Right hindlimb (tissue), 1 donor: Measurements from ENCODE around the gene CD22.
"Not testable (repeated sequence)": the region's sequence is repeated elsewhere in the genome, so short reads cannot be mapped to it uniquely, and the experiment has no call there.

Experiments used
- DNase-seq: peaks from one replicate; pipeline ENCODE4 v3.0.0-alpha.2; 2018

The CD22 gene

DNA sequence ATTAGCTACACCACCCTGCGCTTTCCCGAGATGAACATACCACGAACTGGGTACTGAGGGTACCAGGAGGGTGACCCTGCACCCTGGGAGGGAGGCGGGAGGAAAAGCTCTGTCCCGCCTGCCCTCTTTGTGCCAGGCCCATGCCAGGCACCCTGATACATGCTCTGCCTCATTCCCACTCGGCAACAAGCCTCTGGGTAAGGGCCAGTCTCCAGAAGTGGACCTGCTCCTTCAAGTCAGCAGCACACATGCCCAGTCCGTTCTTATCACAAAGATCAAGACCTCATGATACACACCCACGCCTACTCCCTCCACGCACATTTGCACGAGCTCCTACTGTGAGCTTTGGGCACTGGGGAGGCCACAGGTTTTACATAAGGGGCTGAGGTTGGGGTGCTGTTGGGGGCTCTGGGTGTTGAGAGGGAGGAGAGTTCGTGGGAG, 16.7 kb downstream of the CD22 start:
- no peak for DNase-seq

DNA sequence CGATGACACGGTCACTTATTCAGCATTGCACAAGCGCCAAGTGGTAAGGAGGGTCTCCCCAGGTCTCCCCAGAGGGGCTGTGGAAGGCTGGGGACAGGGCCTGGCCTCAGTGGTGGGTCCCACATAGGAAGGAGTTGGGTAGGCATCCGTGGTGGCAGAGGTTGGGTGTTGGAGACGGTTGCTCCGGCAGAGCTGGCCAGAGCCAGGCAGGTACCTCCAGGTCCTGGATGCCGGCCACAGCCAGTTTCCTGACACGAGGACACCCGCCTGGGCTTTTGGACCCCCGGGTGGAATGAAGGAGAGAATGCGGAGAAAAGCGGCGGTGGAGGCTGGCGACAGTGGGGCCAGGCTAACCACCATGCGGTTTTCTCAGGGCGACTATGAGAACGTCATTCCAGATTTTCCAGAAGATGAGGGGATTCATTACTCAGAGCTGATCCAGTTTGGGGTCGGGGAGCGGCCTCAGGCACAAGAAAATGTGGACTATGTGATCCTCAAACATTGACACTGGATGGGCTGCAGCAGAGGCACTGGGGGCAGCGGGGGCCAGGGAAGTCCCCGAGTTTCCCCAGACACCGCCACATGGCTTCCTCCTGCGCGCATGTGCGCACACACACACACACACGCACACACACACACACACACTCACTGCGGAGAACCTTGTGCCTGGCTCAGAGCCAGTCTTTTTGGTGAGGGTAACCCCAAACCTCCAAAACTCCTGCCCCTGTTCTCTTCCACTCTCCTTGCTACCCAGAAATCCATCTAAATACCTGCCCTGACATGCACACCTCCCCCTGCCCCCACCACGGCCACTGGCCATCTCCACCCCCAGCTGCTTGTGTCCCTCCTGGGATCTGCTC, 17.4 kb downstream of the CD22 start:
- no peak for DNase-seq

DNA sequence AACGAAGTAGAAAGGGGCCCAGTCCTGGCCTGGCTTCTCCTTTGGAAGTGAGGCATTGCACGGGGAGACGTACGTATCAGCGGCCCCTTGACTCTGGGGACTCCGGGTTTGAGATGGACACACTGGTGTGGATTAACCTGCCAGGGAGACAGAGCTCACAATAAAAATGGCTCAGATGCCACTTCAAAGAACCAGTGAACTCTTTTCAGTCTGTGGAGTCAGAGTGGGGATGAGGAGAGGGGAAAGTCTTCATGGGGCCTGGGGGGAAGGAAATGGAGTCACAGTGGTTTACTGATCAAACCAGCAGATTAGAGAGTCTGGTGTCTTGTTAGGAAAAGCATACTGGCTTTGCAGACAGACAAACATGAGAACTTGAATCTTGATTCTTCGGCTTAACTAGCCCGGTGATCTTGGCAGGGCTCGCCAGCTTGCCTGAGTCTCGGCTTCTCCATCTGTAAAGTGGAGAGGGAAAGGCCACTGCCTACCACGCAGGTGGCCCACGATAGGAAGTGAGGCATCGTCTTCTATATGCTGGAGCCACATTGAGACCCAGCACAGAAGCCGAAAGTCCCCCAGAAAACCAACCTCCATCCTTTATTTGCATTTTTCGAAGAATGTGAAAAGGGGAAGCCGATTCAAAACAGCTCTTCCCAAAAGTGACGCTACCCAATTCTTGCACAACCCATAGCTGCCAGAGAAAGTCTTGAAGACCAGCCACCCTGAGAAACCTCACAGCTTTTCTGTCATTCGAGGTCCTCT, 18.4 kb downstream of the CD22 start, which contains the start of gene FFAR1:
FFAR1 (plus strand) TSS at position 732 of the 759 bp plus-strand sequence. CDS start 3,650 bp downstream, outside the sequence.
- DNase-seq = no peak

DNA sequence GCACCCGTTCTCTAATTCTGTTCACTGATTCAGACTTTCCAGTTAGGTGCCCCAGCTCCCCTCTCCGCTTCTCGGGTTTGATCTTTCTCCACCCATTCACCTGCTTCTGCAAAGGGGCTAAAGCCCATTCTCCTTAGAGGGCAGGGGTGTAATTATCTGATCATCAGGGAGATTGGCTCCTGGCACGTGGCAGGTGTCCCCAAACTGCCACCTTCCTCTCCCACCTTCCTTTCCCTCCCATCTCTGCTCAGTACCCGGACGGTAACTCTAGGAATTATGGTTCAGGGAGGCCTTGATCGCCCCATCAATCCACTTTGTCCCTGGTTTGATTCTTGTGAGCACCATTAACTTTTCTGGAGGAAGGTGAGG, 18.9 kb downstream of the CD22 start:
- no peak for DNase-seq

DNA sequence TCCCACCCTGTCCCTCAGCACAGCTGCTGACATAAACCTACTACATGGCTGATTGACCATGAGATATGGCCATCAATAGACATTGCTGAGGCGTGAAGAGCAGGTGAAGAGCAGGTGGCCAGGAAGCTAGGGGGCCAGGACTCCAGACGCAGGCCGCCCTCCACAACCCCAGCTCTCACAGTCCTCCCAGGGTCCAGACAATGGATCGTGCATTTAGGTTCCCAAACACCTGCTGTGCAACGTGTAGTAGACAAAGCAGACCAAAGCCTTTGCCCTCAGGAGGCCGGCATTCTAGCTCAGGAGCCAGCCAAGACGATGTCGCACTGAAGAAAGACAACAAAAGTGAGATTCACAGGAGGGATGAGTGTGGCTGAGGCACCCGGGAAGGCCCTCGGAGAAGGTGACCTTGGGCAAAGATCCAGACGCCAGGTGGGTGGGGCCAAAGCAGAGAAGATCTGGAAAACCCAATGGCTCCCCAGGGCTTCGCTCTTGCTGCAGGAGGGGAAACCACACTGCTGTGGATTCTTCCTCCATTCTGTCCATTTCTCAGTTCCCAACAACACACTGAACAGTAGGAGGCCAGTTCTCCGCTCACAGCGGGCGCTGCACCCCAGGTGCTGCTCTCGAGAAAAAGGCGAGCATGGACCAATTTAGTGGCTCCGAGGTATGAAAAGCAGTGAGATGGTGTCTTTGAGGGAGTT, 20.1 kb downstream of the CD22 start:
- no peak for DNase-seq

DNA sequence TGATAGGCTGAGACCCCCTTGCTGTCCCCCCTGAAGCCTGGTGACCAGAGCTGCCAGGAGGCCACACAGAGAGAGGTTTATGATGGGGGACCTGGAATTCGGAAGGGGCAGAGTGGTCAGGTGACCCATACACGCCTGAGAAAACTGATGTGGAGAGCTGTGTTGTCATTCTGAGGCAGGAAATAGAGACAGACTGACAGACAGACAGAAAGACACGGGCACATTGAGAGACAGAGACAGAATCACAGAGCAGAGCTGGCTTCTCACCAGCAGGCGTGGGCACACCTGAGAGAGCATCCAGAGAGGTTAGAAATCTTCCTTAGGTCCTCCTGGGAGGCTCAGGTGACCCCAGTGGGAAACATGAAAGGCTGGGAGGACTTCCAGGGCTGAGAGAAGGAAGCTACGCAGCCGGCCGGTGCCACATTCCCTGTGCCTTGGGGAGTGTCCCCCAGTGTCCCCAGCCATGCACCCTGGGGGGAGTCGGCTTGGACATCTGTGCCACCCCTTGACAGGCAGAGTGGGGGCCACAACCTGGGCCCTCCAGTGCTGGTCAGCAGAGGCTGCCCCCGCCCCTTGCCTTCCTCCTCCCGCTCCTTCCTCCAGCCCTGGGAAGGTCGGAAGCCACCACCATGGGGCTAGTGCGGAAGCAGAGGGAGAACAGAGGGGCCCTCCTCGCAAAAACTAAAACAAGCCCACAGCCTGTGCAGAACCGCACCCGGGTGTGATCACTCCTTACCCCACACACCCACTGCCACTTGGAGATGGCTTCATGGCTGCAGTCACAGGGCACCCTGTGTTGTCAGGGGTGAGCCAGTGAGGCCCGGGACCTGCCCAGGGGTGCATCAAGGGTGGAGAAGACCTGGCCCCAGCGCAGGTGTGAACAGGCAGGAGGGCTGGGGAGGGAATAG, 20.9 kb downstream of the CD22 start:
- DNase-seq = no peak

DNA sequence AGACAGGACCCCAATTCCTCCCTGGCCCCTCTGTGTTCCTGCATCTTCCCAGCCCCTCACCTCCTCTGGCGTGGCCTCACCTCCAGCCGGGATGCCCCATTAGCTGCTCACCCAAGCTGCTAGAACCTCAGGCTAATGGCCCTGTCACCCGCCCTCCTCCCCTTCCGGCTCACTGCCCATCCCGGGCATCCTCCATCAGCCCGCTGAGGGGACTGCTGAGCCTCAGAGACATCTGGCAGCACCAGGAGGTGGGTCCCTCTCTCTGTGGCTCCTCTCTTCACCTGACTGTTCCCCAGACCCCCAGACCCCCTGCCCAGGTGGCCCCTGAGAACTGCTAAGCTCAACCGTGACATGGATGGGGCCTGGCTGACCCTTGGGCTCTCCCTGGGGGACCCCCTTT, 21.6 kb downstream of the CD22 start:
- DNase-seq = no peak

DNA sequence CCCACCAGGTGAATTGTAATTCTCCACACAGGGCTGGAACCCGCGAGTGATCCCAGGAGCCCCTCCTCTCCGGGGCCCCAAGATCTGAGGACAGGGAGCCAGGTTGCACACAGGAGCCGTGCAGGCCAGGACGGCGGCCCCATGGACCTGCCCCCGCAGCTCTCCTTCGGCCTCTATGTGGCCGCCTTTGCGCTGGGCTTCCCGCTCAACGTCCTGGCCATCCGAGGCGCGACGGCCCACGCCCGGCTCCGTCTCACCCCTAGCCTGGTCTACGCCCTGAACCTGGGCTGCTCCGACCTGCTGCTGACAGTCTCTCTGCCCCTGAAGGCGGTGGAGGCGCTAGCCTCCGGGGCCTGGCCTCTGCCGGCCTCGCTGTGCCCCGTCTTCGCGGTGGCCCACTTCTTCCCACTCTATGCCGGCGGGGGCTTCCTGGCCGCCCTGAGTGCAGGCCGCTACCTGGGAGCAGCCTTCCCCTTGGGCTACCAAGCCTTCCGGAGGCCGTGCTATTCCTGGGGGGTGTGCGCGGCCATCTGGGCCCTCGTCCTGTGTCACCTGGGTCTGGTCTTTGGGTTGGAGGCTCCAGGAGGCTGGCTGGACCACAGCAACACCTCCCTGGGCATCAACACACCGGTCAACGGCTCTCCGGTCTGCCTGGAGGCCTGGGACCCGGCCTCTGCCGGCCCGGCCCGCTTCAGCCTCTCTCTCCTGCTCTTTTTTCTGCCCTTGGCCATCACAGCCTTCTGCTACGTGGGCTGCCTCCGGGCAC, 22.6 kb downstream of the CD22 start:
- DNase-seq = no peak

DNA sequence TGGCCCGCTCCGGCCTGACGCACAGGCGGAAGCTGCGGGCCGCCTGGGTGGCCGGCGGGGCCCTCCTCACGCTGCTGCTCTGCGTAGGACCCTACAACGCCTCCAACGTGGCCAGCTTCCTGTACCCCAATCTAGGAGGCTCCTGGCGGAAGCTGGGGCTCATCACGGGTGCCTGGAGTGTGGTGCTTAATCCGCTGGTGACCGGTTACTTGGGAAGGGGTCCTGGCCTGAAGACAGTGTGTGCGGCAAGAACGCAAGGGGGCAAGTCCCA, 23.1 kb downstream of the CD22 start:
- DNase-seq = no peak

DNA sequence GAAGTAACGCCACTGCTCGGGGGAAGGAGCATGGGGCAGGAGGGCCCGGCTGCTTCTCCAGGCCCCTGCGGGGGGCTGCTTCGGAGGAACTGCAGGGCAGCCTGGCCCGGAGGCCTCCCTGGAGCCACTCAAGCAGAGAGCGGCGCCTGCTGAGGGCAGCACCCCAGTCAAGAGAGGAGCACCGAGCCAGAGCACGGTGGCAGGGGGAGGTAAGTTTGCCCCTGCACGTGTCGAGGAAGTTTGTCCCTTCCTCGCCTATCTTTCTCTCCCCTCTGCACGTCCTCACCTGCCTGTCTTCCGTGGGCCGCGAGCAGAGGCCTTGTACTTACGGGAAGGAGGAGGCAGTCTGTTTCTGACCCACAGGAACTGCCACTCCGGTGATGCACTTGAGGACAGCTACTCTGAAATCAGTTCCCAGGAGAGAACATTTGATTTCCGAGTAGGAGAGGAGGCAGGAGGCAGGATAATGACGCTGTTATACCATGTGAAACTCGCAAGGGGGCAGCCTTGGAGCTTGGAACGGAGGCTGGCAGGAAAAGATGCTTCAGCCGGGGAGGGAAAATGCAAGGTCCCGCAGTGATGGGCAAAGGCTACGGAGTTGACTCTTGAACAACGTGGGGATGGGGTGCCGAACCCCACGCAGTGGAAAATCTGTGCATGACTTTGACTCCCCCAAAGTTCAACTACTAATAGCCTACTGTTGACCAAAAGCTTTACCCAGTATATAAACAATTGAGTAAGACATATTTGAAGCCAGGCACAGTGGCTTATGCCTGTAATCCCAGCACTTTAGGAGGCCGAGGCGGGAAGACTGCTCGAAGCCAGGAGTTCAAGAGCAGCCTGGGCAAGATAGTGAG, 23.7 kb downstream of the CD22 start:
- DNase-seq = peak; percentile 70

DNA sequence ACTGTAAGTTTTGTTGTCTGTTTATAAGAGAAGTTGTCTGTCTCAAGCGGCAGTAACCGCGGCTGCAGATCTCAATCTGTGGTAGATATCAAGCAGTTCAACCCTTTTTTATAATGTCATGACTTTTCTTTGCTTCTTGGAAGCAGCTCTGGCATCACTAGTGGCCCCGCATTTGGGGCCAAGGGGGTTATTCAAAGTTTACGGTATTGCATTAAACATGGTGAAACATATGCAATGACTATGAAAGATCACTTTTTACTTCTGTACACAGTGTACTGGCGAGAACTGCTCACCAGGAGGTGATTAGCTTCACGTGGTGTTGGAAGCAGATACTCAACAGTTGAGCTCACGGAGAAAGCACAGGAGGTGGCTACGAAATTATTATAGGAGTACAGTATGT, 24.6 kb downstream of the CD22 start:
- DNase-seq = no peak

DNA sequence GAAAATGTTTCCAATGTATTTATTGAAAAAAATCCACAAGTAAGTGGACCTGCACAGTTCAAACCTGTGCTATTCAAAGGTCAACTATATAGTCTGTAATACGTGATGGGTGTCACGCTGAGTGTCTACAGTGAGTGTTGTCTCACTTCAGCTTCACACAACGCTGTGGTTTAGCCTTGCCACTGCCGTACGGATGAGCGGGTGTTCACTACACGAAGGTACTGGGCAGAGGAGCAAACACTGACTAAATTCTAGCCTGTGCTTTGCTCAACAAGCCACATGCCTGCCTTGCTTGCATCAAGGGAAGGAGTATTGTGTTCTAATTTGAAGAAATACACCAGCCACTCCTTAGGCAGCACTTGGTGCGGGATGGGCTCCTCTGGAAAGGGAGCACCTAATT, 25.9 kb downstream of the CD22 start:
- no peak for DNase-seq

DNA sequence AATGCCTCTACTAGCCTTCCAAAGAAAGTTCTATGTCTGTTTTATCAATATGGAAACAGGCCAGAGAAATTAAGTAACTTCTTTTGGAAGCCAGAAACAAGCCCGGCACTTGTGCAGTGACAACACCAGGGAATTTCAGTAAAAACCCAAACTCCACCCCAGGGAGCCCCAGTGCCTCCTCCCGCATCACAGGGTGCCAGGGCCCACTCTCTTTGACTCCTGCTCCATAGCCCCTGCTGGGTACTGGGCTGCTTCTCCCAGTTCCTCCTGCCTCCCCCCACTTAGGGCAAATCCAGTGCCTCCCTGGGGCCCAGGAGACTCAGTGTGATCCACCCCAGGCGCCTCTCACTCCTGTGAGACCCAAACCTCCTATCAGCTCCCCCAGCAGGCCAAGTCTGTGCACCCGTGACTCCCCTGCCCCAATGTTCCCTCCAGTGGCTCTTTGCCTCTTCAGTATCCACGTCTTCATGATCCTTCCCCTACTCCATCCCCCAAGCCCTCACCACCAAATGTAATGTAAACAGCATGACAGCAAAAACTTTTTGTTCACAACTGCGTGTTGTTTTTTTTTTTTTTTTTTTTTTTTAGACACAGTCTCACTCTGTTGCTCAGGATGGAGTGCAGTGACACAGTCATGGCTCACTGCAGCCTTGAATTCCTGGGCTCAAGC, 26.9 kb downstream of the CD22 start:
- no peak for DNase-seq

DNA sequence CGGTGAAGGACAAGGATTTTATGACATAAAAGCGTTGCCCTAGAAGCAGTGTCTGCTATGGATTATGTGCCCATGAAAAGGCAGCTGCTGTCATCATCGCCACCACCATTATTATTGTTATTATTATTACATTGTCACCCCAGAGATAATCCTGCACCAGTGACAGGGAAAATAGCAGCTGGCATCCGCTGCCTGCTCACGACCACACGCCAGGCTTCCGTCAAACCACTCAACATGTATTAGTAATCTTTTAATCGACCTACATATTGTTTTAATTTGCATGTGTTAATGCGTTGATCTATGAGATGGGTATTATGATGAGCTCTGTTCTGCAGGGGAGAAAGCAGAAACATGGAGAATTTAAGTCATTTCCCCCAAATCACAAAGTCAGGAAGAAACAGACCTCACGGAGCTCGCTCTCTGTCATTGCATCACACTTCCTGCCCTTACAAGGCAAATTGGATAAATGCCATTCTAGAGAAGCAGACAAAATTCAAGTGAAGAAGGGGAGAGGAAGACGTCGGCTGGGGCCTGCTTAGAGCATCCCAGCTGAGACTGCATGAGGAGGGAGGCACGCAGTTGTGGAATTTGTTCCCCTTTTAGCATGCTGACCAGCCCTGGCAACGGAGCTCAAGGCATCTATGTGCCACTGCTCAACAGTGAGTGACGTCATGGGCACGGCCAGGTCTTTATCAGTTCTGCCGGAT, 29.0 kb downstream of the CD22 start, which contains the start of gene FFAR3:
FFAR3 (plus strand) TSS at position 594 of the 707 bp plus-strand sequence. CDS start 431 bp downstream, outside the sequence.
- DNase-seq = no peak

DNA sequence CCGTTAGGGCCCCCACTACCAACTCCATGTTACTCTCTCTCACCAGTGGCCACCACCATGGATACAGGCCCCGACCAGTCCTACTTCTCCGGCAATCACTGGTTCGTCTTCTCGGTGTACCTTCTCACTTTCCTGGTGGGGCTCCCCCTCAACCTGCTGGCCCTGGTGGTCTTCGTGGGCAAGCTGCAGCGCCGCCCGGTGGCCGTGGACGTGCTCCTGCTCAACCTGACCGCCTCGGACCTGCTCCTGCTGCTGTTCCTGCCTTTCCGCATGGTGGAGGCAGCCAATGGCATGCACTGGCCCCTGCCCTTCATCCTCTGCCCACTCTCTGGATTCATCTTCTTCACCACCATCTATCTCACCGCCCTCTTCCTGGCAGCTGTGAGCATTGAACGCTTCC, 29.8 kb downstream of the CD22 start:
- DNase-seq = not testable (repeated sequence)

DNA sequence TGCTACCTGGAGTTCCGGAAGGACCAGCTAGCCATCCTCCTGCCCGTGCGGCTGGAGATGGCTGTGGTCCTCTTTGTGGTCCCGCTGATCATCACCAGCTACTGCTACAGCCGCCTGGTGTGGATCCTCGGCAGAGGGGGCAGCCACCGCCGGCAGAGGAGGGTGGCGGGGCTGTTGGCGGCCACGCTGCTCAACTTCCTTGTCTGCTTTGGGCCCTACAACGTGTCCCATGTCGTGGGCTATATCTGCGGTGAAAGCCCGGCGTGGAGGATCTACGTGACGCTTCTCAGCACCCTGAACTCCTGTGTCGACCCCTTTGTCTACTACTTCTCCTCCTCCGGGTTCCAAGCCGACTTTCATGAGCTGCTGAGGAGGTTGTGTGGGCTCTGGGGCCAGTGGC, 30.4 kb downstream of the CD22 start:
- DNase-seq = not testable (repeated sequence)

DNA sequence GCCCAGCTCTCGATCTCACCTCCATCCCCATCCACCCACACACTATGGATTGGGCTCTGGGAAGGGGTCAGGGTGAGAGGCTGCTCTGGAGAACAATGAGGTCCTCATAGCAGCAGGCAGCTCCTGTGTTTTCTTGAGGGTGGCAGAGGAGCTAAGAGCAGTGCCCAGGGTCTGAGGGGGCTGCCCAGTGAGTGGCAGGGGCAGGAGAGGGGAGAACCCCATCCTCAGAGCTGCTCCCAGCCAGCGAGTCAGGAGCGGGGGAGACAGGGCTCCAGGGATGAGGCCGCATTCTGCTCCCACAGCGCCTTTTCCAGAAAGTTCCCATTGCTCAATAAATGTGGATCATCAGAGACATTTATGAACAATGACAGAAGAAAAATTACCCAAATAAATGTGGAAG, 31.1 kb downstream of the CD22 start:
- not testable (repeated sequence) for DNase-seq

DNA sequence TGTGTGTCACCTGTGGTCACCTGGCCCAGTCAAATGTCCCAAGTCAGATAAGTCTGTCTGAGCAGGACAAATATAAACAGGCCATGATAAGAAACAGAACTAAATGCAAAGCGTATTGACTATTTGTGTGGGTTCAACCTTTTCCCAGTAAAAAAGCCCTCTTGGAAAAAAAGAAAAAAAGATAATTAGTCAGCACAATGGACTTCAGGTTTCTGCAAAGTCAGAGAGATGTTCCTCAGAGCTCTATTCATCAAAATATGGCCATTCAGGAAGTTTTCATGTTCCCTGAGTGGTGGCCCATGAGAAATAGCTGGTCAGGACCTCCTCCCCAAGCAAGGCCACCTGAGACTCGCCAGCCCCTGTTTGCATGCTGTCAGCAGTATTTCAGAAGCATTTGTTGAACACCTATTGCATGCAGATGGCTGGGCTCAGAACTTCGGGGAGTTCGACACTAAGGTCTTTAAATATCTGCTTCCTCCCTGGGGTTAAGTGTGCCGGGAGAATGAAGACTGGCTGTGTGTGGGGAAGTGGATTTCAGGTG, 32.0 kb downstream of the CD22 start:
- DNase-seq = no peak
